Peyer's patch (tissue), 4 donors: ENCODE measurements around the gene ADAMTS14. TPM values are rescaled to one million over a fixed set of nuclear protein-coding genes. Genes with fewer than 3 reads are reported as not detected.
"Not testable (repeated sequence)": the region's sequence is repeated elsewhere in the genome, so short reads cannot be mapped to it uniquely, and the experiment has no call there.

ENCODE experiments used
- DNase-seq, 3 donors: peaks; one replicate each; pipeline ENCODE4 v3.0.0-alpha.2; 2017 to 2019
- H3K27ac ChIP-seq, 4 donors: fragments of 200-600 bp; sonication (generic); one replicate each; pipeline ENCODE4 v1.5.1; 2016 to 2019
- H3K27me3 ChIP-seq, 2 donors: fragments of 200-600 bp; sonication (generic); one replicate each; pipeline ENCODE4 v1.5.1; 2019
- H3K36me3 ChIP-seq, 3 donors: fragments of 200-600 bp; sonication (generic); one replicate each; pipeline ENCODE4 v1.5.1; 2016 to 2019
- H3K4me1 ChIP-seq, 4 donors: fragments of 200-600 bp; sonication (generic); one replicate each; pipeline ENCODE4 v1.5.1; 2016 to 2019
- H3K4me3 ChIP-seq, 4 donors: fragments of 200-600 bp; sonication (generic); 1 replicate in 3 of 4; 2 replicates in 1 of 4; pipeline ENCODE4 v1.5.1; 2016 to 2019; ENCODE audit warnings: mild to moderate bottlenecking in 1 of 4
- H3K9me3 ChIP-seq, 4 donors: fragments of 200-600 bp; sonication (generic); one replicate each; pipeline ENCODE4 v1.5.1; 2016 to 2019; ENCODE audit warnings: mild to moderate bottlenecking in 1 of 4
- CTCF ChIP-seq, 6 experiments: fragments of 450-650 bp in 4 of 6; fragments of 200-600 bp in 2 of 6; sonication (generic) in 1 of 6; IDR thresholded peaks; one replicate each; pipeline ENCODE4 v1.5.1; 2017 to 2019; ENCODE audit warnings: antibody characterized with exemption in 6 of 6, mild to moderate bottlenecking in 3 of 6, moderate library complexity in 1 of 6
- POLR2A ChIP-seq, 2 donors: fragments of 450-650 bp; IDR thresholded peaks; one replicate each; pipeline ENCODE4 v1.5.1; 2017; ENCODE audit warnings: antibody characterized with exemption in 2 of 2, mild to moderate bottlenecking in 2 of 2, moderate library complexity in 2 of 2
- total RNA-seq, 4 donors: library from RNA; depleted of rRNA; stranded (reverse); fragments of >200 nt; gene quantifications; one replicate each; pipeline ENCODE4 v1.1.0, GENCODE V29; 2016

The ADAMTS14 gene
- total RNA-seq, 4 donors from 2014 or later = 2.3 to 10.7 (median 4.2) TPM

GRCh38 chr10:70769121-70769520, 96.8 kb downstream of the ADAMTS14 start:
- no peak for TF ChIP-seq POLR2A (IDR thresholded peaks at IDR 0.05)
- TF ChIP-seq CTCF (IDR thresholded peaks at IDR 0.05) = no peak
- no peaks in the 10 kb centered on the region for H3K9me3 ChIP-seq
- H3K27ac ChIP-seq = no peak overlapping the region
- no peaks in the 10 kb centered on the region for H3K4me1 ChIP-seq
- DNase-seq = no peak
- no peaks in the 10 kb centered on the region for H3K36me3 ChIP-seq
- no peak overlapping the region for H3K4me3 ChIP-seq
- H3K27me3 ChIP-seq = no peaks in the 10 kb centered on the region

GRCh38 chr10:70770001-70770400, 97.7 kb downstream of the ADAMTS14 start:
- Histone ChIP-seq H3K4me3 (no peak overlapping the region), H3K4me1 (no peaks in the 10 kb centered on the region), H3K27me3 (no peaks in the 10 kb centered on the region), H3K9me3 (no peaks in the 10 kb centered on the region), H3K27ac (no peak overlapping the region), H3K36me3 (no peaks in the 10 kb centered on the region)
- TF ChIP-seq CTCF (IDR thresholded peaks at IDR 0.05) (no peak), POLR2A (IDR thresholded peaks at IDR 0.05) (no peak)
- no peak for DNase-seq

- not testable (repeated sequence) for H3K27ac ChIP-seq, H3K36me3 ChIP-seq, H3K9me3 ChIP-seq, H3K27me3 ChIP-seq, H3K4me1 ChIP-seq, H3K4me3 ChIP-seq
- peak in 1 of 3 donors; percentile 36 for DNase-seq
Measured at GRCh38 chr10:70770516-70770915, 98.2 kb downstream of the ADAMTS14 start.

- Histone ChIP-seq H3K36me3 (no peaks in the 10 kb centered on the region), H3K27ac (no peak overlapping the region), H3K27me3 (no peaks in the 10 kb centered on the region), H3K4me1 (no peaks in the 10 kb centered on the region), H3K9me3 (no peaks in the 10 kb centered on the region), H3K4me3 (no peak overlapping the region)
- DNase-seq = no peak
- TF ChIP-seq POLR2A (IDR thresholded peaks at IDR 0.05) (no peak), CTCF (IDR thresholded peaks at IDR 0.05) (no peak)
Measured at GRCh38 chr10:70771311-70772194, 99.2 kb downstream of the ADAMTS14 start.

- peak in 1 of 3 donors; percentile 32 for DNase-seq
- no peak overlapping the region for H3K27ac ChIP-seq
- H3K9me3 ChIP-seq = no peaks in the 10 kb centered on the region
Measured at GRCh38 chr10:70772627-70773026, 100.3 kb downstream of the ADAMTS14 start.

More at GRCh38 chr10:70772627-70773026, 100.3 kb downstream of the ADAMTS14 start:
- Histone ChIP-seq H3K4me1 (no peaks in the 10 kb centered on the region), H3K4me3 (no peak overlapping the region), H3K36me3 (no peaks in the 10 kb centered on the region), H3K27me3 (no peaks in the 10 kb centered on the region)
- TF ChIP-seq POLR2A (IDR thresholded peaks at IDR 0.05) = no peak
- TF ChIP-seq CTCF (IDR thresholded peaks at IDR 0.05) = no peak
